BLaER1 (cell line): ENCODE results near the gene COX6A2.

ENCODE experiments used
- H3K27ac ChIP-seq: shearing (Covaris generic); formaldehyde crosslinking; 2 replicates; pipeline ENCODE4 v1.8.1; 2022
- H3K27me3 ChIP-seq: shearing (Covaris generic); formaldehyde crosslinking; 2 replicates; pipeline ENCODE4 v1.8.1; 2022
- H3K36me3 ChIP-seq: shearing (Covaris generic); formaldehyde crosslinking; 2 replicates; pipeline ENCODE4 v1.8.1; 2022
- H3K4me1 ChIP-seq: shearing (Covaris generic); formaldehyde crosslinking; 2 replicates; pipeline ENCODE4 v1.8.1; 2022
- H3K4me2 ChIP-seq: shearing (Covaris generic); formaldehyde crosslinking; 2 replicates; pipeline ENCODE4 v1.8.1; 2022
- H3K4me3 ChIP-seq: shearing (Covaris generic); formaldehyde crosslinking; 2 replicates; pipeline ENCODE4 v1.8.1; 2022
- H3K9ac ChIP-seq: shearing (Covaris generic); formaldehyde crosslinking; 2 replicates; pipeline ENCODE4 v1.8.1; 2022
- H3K9me3 ChIP-seq: shearing (Covaris generic); formaldehyde crosslinking; 2 replicates; pipeline ENCODE4 v1.8.1; 2022
- H4K20me1 ChIP-seq: shearing (Covaris generic); formaldehyde crosslinking; 2 replicates; pipeline ENCODE4 v1.8.1; 2022
- Cebpa-rat ChIP-seq: shearing (Covaris generic); IDR thresholded peaks from 2 replicates; pipeline ENCODE4 v1.8.1; 2022

Gene COX6A2

GRCh38 chr16:31438414-31438813 lies 10.3 kb upstream of the COX6A2 start:
- no peaks in the 10 kb centered on the region for H3K36me3 ChIP-seq
- H3K4me3 ChIP-seq = no peak overlapping the region
- H3K27me3 ChIP-seq = no peaks in the 10 kb centered on the region
- H3K9ac ChIP-seq = no peak overlapping the region
- H3K9me3 ChIP-seq = no peaks in the 10 kb centered on the region
- TF ChIP-seq Cebpa-rat = no peak
- no peak overlapping the region for H3K27ac ChIP-seq
- H3K4me2 ChIP-seq = no peak overlapping the region
- no peaks in the 10 kb centered on the region for H4K20me1 ChIP-seq
- peaks cover 16% of the 10 kb centered on the region for H3K4me1 ChIP-seq

DNA sequence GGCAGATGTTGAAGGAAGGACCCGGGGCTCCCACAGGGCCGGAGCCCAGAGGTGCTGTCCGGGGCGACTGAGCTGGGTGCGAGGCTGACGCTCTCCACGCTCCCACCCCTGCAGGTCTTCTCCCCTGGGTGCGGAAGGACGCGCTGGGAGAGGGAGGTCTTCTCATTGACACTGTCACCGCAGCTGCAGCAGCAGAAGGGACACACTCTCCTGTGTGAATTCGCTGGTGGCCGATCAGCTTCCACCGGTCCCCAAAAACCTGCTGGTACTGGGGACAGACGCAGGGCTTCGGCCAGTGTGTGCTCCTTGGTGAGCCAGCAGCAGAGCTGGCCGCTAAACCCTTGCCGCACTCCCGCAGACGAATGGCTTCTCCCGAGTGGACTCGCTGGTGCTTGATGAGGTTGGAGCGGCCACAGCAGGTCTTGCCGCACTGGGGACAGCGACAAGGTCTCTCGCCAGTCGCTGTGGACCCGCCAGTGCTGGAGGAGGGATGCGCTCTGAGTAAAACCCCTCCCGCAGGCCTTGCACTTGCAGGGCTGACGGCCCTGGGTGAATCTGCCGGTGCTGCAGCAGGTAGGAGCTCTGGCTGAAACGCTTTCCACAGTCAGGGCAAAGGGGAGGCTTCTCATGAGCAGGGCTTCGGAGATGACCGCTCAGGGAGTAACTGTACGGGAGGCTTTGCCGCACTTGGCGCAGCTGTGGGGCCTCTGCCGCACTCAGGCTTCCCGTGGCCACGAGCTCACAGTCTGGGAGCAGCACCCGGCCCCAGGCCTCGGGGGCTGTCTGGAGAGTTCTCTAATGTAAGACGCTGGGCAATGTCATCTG lies 8.3 kb upstream of the COX6A2 start:
- no peaks in the 10 kb centered on the region for H4K20me1 ChIP-seq
- H3K4me3 ChIP-seq = no peak overlapping the region
- TF ChIP-seq Cebpa-rat = no peak
- H3K27ac ChIP-seq = no peak overlapping the region
- H3K9me3 ChIP-seq = no peaks in the 10 kb centered on the region
- peaks cover 8% of the 10 kb centered on the region for H3K4me1 ChIP-seq
- no peak overlapping the region for H3K4me2 ChIP-seq
- H3K9ac ChIP-seq = no peak overlapping the region
- no peaks in the 10 kb centered on the region for H3K36me3 ChIP-seq
- no peaks in the 10 kb centered on the region for H3K27me3 ChIP-seq

GRCh38 chr16:31435341-31436220 lies 7.4 kb upstream of the COX6A2 start:
- Histone ChIP-seq H3K4me2 (no peak overlapping the region), H3K9me3 (no peaks in the 10 kb centered on the region), H3K27ac (no peak overlapping the region), H3K4me1 (peaks cover 8% of the 10 kb centered on the region), H3K4me3 (no peak overlapping the region), H3K27me3 (no peaks in the 10 kb centered on the region), H4K20me1 (no peaks in the 10 kb centered on the region), H3K36me3 (no peaks in the 10 kb centered on the region), H3K9ac (no peak overlapping the region)
- no peak for TF ChIP-seq Cebpa-rat

DNA sequence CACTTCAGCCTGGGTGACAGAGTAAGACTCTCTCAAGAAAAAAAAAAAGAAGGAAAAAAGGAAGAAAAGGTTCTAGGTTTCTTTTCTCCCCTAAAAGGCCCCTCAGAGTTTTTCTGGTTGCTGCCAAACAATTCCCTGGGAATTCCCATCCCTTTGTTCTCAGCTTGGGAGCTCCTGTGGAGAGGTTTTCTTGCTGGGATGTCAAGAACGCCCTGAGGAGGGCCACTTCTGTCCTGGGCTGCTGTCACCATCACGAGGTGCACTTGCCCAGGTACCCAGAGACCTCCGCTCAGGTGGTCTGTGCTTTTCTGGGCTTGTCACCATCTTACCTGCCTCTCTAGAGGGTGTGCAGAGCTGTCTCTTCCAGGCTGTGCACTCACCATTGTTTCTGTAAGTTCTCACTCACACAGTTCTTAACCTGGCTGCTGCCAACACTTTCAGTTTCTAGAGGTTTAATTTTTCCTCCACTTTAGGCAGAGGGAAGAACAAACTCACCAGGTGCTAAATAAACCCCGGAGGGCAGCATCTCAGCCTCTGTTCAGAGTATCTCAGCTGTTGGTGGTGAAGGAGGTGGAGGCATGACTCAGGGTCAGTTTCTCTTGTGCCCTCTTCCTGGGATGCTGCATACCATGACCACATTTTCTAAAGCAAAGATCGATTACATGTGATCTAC lies 2.4 kb upstream of the COX6A2 start:
- Histone ChIP-seq H3K4me3 (no peak overlapping the region), H3K27me3 (no peaks in the 10 kb centered on the region), H3K36me3 (no peaks in the 10 kb centered on the region), H3K27ac (no peak overlapping the region), H4K20me1 (no peaks in the 10 kb centered on the region), H3K9me3 (no peaks in the 10 kb centered on the region), H3K9ac (no peak overlapping the region), H3K4me2 (no peak overlapping the region), H3K4me1 (no peaks in the 10 kb centered on the region)
- no peak for TF ChIP-seq Cebpa-rat

DNA sequence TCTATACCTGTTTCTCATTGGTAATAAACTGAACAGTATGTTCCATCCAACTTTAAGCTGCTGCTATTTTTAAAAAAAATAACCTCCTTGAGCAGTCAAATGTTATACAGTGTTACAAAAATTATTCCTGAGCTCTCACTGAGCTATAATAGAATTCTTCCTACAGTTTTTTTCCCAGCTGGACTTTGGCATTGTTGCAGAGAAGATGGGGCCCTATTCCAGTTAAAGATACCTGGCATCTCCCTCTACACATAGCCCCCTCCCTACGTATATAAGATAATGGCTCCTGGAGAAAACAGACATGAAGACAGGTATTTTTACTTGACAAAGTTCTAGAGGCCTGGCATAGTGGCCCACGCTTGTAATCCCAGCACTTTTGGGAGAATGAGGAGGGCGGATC lies 1.6 kb upstream of the COX6A2 start:
- TF ChIP-seq Cebpa-rat = no peak
- Histone ChIP-seq H3K27ac (no peak overlapping the region), H3K9ac (no peak overlapping the region), H3K27me3 (no peaks in the 10 kb centered on the region), H3K9me3 (no peaks in the 10 kb centered on the region), H3K4me3 (no peak overlapping the region), H3K36me3 (no peaks in the 10 kb centered on the region), H3K4me1 (no peaks in the 10 kb centered on the region), H4K20me1 (no peaks in the 10 kb centered on the region), H3K4me2 (no peak overlapping the region)

DNA sequence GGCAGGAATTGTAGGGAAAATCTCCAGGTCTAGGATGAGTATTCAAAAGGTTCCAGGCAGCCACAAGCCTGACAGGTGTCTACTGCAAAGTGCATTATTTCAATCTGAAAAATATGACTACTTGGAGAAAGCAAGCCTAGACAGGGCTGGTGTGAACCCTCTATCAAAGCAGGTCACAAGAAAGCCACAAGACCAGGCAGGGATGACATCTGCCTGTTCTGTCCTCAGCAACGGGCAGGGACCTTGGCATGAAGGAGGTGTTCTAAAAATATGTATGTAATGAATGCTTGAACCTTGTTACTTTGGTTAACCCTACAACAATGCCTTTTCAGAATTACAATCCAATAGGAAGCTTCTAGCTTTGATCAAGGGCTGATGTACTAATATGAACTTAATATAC lies 1.2 kb upstream of the COX6A2 start:
- no peaks in the 10 kb centered on the region for H3K27me3 ChIP-seq
- H4K20me1 ChIP-seq = no peaks in the 10 kb centered on the region
- no peaks in the 10 kb centered on the region for H3K9me3 ChIP-seq
- no peak for TF ChIP-seq Cebpa-rat
- H3K4me3 ChIP-seq = no peak overlapping the region
- H3K9ac ChIP-seq = no peak overlapping the region
- no peak overlapping the region for H3K27ac ChIP-seq
- no peaks in the 10 kb centered on the region for H3K4me1 ChIP-seq
- no peaks in the 10 kb centered on the region for H3K36me3 ChIP-seq
- no peak overlapping the region for H3K4me2 ChIP-seq

- Histone ChIP-seq H3K4me1 (no peaks in the 10 kb centered on the region), H3K36me3 (no peaks in the 10 kb centered on the region), H3K4me3 (no peak overlapping the region), H4K20me1 (no peaks in the 10 kb centered on the region), H3K4me2 (no peak overlapping the region), H3K27ac (no peak overlapping the region), H3K27me3 (no peaks in the 10 kb centered on the region), H3K9me3 (no peaks in the 10 kb centered on the region), H3K9ac (no peak overlapping the region)
- TF ChIP-seq Cebpa-rat = no peak
Measured at GRCh38 chr16:31428638-31429247, 583 bp upstream of the COX6A2 start.

DNA sequence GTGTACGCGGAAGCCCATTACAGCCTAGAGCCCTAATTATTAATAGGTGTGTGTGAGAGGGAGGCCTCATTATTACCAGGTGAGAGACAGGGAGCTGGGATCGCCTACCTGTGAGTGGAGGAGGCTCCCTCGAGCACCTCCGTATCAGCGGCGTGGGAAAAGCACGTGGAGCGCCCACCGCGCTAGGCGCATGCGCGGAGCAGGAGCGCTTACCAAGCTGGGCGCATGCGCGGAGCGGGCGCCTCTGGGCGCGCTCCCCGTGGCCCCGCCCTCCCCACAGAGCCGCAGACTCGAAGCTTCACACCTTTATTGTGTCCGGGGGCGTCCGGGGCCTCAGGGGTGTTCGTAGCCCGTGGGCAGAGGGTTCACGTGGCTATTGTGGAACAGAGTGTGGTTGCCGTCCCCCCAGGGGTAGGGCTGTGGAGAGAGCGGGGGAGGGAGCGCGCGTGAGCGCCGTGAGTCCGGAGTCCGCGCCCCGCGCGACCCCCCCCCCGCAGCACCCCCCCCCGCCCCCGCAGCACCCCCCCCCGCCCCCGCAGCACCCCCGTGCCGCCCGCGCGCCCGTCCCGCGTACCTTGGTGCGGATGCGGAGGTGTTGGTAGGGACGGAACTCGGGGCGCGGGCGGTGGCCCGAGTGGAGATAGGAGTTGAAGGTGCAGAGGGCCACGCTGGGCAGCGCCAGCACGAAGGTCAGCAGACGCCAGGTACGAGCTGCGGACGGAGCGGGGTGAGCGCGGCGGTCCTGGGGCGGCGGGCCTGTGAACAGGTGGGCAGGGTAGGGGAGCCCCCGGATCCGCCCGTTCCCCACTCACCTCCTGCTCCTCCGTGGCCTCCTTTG lies 500 bp downstream of the COX6A2 start:
- Histone ChIP-seq H3K4me2 (no peak overlapping the region), H4K20me1 (no peaks in the 10 kb centered on the region), H3K4me3 (no peak overlapping the region), H3K9me3 (no peaks in the 10 kb centered on the region), H3K4me1 (no peaks in the 10 kb centered on the region), H3K27ac (no peak overlapping the region), H3K9ac (no peak overlapping the region), H3K27me3 (no peaks in the 10 kb centered on the region), H3K36me3 (no peaks in the 10 kb centered on the region)
- TF ChIP-seq Cebpa-rat = no peak

DNA sequence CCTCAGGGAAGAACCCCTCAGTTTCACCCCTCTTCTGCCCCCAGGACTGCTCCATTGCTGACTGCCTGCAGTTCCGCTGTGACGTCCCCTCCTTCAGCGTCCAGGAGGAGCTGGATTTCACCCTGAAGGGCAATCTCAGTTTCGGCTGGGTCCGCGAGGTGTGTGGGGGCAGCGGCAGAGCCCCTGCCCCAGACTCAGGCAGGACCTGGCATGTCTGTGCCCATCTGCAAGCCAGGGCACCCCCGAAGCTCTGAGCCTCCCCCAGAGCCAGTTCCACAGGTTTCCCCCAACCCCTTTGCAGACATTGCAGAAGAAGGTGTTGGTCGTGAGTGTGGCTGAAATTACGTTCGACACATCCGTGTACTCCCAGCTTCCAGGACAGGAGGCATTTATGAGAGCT lies 4.4 kb downstream of the COX6A2 start:
- H3K4me1 ChIP-seq = no peaks in the 10 kb centered on the region
- no peaks in the 10 kb centered on the region for H4K20me1 ChIP-seq
- no peaks in the 10 kb centered on the region for H3K9me3 ChIP-seq
- no peaks in the 10 kb centered on the region for H3K27me3 ChIP-seq
- H3K9ac ChIP-seq = no peak overlapping the region
- H3K4me2 ChIP-seq = no peak overlapping the region
- H3K36me3 ChIP-seq = no peaks in the 10 kb centered on the region
- no peak overlapping the region for H3K4me3 ChIP-seq
- H3K27ac ChIP-seq = no peak overlapping the region
- TF ChIP-seq Cebpa-rat = no peak
